ENCODE results near the gene CEP164.
"Not testable (repeated sequence)": the region's sequence is repeated elsewhere in the genome, so short reads cannot be mapped to it uniquely, and the experiment has no call there.

The CEP164 gene

DNA sequence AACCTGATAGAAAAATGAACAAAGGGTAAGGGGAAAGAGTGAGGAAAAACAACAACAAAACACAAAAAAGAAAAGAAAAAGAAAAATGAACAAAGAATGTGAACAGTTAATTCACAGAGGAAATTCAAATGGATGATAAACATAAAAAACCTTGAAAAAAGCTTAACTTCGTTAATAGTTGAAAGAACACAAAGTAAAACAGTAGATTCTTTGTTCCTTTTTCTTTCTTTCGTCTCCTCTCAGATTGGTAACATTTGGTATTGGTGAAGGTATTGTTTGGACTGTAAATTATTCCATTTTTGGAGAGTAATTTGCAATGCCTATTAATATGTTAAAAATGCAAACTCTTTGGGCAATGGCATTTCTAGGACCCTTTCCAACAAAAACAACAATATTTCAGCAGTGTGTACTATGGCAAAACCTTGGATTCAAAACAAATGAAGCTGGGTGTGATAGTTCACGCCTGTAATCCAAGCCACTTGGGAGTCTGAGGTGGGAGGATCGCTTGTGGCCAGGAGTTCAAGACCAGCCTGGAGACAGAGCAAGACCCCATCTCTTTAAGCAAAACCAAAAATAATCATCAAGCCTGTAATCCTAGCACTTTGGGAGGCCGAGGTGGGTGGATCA lies 8.3 kb upstream of the CEP164 start:
- H3K9me3 ChIP-seq (ENCODE audit: control insufficient read depth in 2 of 2, low read length in 2 of 2), result no peaks in the 10 kb centered on the region
- H3K9ac ChIP-seq (ENCODE audit: low read length in 2 of 2), result no peak overlapping the region
- H3K4me1 ChIP-seq (ENCODE audit: control insufficient read depth, insufficient read depth, low read length), result peaks cover 19% of the 10 kb centered on the region
- H3K4me3 ChIP-seq (ENCODE audit: low read length in 2 of 2), result no peak overlapping the region
- no peaks in the 10 kb centered on the region for H3K36me3 ChIP-seq (ENCODE audit: control insufficient read depth in 2 of 2, insufficient read depth in 2 of 2, low read length in 2 of 2)
- no peaks in the 10 kb centered on the region for H3K27me3 ChIP-seq (ENCODE audit: control insufficient read depth in 1 of 2, insufficient read depth in 2 of 2, low read length in 2 of 2)
- H3K27ac ChIP-seq (ENCODE audit: low read length), result no peak overlapping the region

DNA sequence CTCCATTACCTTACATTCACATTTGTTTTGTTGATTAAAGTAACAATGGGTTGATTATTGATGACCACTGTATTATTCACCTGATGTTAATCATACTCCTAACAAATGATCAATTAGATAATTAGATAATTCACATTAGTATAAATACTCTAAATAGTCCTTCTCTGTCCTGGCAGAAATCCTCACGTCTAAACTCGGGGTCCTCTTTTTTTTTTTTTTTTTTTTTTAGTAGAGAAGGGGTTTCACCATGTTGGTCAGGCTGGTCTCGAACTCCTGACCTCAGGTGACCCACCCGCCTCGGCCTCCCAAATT lies 443 bp upstream of the CEP164 start:
- not testable (repeated sequence) for H3K36me3 ChIP-seq (ENCODE audit: control insufficient read depth in 2 of 2, insufficient read depth in 2 of 2, low read length in 2 of 2); H3K27ac ChIP-seq (ENCODE audit: low read length); H3K9me3 ChIP-seq (ENCODE audit: control insufficient read depth in 2 of 2, low read length in 2 of 2); H3K9ac ChIP-seq (ENCODE audit: low read length in 2 of 2); H3K27me3 ChIP-seq (ENCODE audit: control insufficient read depth in 1 of 2, insufficient read depth in 2 of 2, low read length in 2 of 2)
- Histone ChIP-seq H3K4me3 (ENCODE audit: low read length in 2 of 2) (peak overlapping the region in 1 of 2 donors; percentile 88), H3K4me1 (ENCODE audit: control insufficient read depth, insufficient read depth, low read length) (peaks cover 14% of the 10 kb centered on the region)

DNA sequence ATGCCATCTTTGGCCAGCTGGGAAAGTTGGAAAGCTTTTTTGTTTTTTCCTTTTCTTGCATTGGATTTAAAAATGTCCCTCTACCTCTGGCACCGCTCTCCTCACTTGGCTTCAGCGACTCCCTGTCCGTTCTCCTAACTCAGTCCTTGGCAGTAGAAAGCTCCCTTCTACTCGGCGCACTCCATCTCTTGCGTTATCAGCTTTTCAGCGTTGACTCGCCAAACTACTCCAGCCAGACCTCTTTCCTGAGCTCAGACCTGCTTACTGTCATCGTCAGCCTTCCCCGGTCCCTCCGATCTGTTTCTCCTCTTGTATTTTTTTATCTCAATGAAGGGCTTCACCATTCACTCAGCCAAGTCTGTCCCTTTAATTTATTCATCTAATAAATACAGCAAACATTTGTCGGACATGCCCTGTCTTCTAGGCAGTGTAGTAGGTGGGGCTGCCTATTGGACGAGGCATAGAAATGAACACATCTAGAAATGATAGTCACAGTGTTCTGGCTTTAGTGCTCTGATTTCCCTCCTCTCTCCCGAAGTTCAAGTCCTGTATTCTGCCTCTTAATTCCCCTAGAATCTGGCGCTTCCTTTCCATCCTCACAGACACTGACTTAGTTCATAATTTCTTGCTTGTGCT lies 839 bp downstream of the CEP164 start:
- Histone ChIP-seq H3K9ac (ENCODE audit: low read length in 2 of 2) (peak overlapping the region; percentile 80 to 84), H3K4me3 (ENCODE audit: low read length in 2 of 2) (peak overlapping the region; percentile 56 to 88), H3K4me1 (ENCODE audit: control insufficient read depth, insufficient read depth, low read length) (peaks cover 14% of the 10 kb centered on the region), H3K9me3 (ENCODE audit: control insufficient read depth in 2 of 2, low read length in 2 of 2) (no peaks in the 10 kb centered on the region), H3K27ac (ENCODE audit: low read length) (peak overlapping the region; percentile 86), H3K36me3 (ENCODE audit: control insufficient read depth in 2 of 2, insufficient read depth in 2 of 2, low read length in 2 of 2) (no peaks in the 10 kb centered on the region), H3K27me3 (ENCODE audit: control insufficient read depth in 1 of 2, insufficient read depth in 2 of 2, low read length in 2 of 2) (no peaks in the 10 kb centered on the region)

DNA sequence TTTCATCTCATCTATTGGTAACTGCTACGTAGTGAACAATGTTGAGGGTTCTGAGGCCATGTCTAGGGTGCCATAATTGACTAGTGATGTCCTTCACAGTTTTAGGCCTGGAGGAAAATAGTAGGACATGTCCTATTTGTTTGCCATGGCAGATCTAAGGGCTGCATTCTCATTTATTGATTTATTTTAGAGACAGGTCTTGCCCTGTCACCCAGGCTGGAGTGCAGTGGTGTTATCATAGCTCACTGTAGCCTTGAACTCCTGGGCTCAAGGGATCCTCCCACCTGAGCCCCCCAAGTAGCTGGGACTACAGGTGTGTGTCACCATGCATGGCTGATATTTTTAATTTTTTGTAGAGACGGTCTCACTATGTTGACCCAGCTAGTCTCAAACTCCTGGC lies 5.2 kb downstream of the CEP164 start:
- H3K27ac ChIP-seq (ENCODE audit: low read length), result no peak overlapping the region

DNA sequence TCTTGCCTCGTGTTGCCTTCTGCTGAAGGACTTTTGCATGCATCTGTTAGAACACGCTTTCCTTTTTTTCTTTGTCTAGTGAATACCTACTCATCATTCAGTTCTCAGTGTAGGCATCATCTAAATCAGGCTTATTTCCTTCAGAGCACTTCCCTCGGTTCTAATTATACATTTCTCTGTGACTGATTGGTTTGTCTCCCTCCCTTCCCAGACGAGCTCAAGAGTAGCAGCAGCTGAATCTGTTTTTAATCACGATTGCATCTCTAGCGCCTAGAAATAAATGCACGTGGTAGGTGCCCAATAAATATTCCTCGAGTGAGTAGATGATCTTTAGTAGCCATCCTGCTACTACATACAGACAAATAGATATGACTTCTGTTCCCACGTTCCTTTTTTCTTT lies 6.3 kb downstream of the CEP164 start:
- peaks cover 4 to 5% of the 10 kb centered on the region in 2 donors for H3K36me3 ChIP-seq (ENCODE audit: control insufficient read depth in 2 of 2, insufficient read depth in 2 of 2, low read length in 2 of 2)
- H3K9me3 ChIP-seq (ENCODE audit: control insufficient read depth in 2 of 2, low read length in 2 of 2), result no peaks in the 10 kb centered on the region
- H3K4me3 ChIP-seq (ENCODE audit: low read length in 2 of 2), result no peak overlapping the region
- H3K9ac ChIP-seq (ENCODE audit: low read length in 2 of 2), result no peak overlapping the region
- no peak overlapping the region for H3K27ac ChIP-seq (ENCODE audit: low read length)
- peaks cover 7% of the 10 kb centered on the region for H3K4me1 ChIP-seq (ENCODE audit: control insufficient read depth, insufficient read depth, low read length)
- no peaks in the 10 kb centered on the region for H3K27me3 ChIP-seq (ENCODE audit: control insufficient read depth in 1 of 2, insufficient read depth in 2 of 2, low read length in 2 of 2)

More for the DNA sequence above, 5.2 kb downstream of the CEP164 start:
- Histone ChIP-seq H3K36me3 (ENCODE audit: control insufficient read depth in 2 of 2, insufficient read depth in 2 of 2, low read length in 2 of 2) (peaks cover 0 to 3% of the 10 kb centered on the region in 2 donors), H3K27me3 (ENCODE audit: control insufficient read depth in 1 of 2, insufficient read depth in 2 of 2, low read length in 2 of 2) (no peaks in the 10 kb centered on the region), H3K9ac (ENCODE audit: low read length in 2 of 2) (no peak overlapping the region), H3K4me3 (ENCODE audit: low read length in 2 of 2) (no peak overlapping the region), H3K4me1 (ENCODE audit: control insufficient read depth, insufficient read depth, low read length) (peaks cover 14% of the 10 kb centered on the region), H3K9me3 (ENCODE audit: control insufficient read depth in 2 of 2, low read length in 2 of 2) (no peaks in the 10 kb centered on the region)

DNA sequence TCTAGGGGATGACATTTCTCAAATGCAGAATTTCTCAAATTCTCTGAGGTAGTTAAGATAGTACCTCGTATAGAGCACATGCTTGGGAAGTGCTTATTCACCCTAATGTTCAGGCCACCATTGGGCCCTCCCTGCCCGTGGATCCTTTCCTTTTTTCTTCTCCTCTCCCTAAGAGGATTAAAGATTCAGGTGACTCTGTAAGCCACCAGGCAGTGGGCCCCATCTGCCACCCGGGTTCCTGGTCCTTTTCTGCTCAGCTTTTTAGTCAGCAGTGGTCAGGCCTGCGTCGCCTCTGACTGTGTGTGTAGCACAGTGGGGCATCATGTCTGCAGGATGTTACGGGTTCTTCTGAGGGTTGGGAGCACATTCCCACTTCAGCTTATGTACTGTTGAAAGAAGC lies 7.2 kb downstream of the CEP164 start:
- H3K27ac ChIP-seq (ENCODE audit: low read length), result no peak overlapping the region
- no peak overlapping the region for H3K9ac ChIP-seq (ENCODE audit: low read length in 2 of 2)
- H3K9me3 ChIP-seq (ENCODE audit: control insufficient read depth in 2 of 2, low read length in 2 of 2), result no peaks in the 10 kb centered on the region
- H3K4me1 ChIP-seq (ENCODE audit: control insufficient read depth, insufficient read depth, low read length), result no peaks in the 10 kb centered on the region
- H3K4me3 ChIP-seq (ENCODE audit: low read length in 2 of 2), result no peak overlapping the region
- peaks cover 5 to 6% of the 10 kb centered on the region in 2 donors for H3K36me3 ChIP-seq (ENCODE audit: control insufficient read depth in 2 of 2, insufficient read depth in 2 of 2, low read length in 2 of 2)
- no peaks in the 10 kb centered on the region for H3K27me3 ChIP-seq (ENCODE audit: control insufficient read depth in 1 of 2, insufficient read depth in 2 of 2, low read length in 2 of 2)

DNA sequence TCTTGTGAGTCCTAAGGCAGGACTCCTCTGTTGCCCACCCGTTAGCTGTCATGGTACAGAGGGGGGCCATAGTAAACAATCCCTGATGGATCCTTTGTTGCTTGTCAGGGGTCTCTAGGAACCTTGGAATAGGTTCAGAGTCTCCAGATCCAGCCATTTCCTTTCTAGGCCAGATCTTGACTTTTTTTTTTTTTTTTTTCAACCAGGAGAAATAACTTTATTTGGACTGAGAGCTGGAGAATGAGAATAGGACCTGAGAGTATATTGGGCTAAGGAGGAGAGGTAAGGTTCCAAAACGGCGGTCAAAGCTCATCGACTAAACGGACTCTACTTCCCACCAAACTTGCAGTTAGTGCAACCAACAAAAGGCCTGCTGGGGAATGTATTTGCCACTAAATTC lies 7.7 kb downstream of the CEP164 start:
- no peak overlapping the region for H3K27ac ChIP-seq (ENCODE audit: low read length)
- no peak overlapping the region for H3K4me3 ChIP-seq (ENCODE audit: low read length in 2 of 2)
- H3K27me3 ChIP-seq (ENCODE audit: control insufficient read depth in 1 of 2, insufficient read depth in 2 of 2, low read length in 2 of 2), result no peaks in the 10 kb centered on the region
- no peaks in the 10 kb centered on the region for H3K9me3 ChIP-seq (ENCODE audit: control insufficient read depth in 2 of 2, low read length in 2 of 2)
- peaks cover 7 to 9% of the 10 kb centered on the region in 2 donors for H3K36me3 ChIP-seq (ENCODE audit: control insufficient read depth in 2 of 2, insufficient read depth in 2 of 2, low read length in 2 of 2)
- no peak overlapping the region for H3K9ac ChIP-seq (ENCODE audit: low read length in 2 of 2)
- no peaks in the 10 kb centered on the region for H3K4me1 ChIP-seq (ENCODE audit: control insufficient read depth, insufficient read depth, low read length)

DNA sequence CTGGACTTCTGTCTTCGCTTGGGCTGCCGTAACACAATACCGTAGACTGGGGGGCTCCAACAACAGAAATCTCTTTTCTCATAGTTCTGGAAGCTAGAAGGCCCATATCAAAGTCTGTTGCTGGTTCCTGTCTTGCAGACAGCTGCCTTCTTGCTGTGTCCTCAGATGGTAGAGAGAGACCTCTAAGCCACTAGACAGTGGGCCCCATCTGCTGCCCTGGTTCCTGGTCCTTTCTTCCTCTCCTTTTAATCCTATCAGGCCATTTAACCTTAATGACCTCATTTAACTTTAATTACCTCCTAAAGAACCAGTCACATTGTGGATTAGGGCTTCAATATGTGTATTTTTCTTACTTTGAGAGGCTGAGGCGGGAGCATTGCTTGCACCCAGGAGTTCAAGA lies 9.4 kb downstream of the CEP164 start:
- Histone ChIP-seq H3K4me3 (ENCODE audit: low read length in 2 of 2) (no peak overlapping the region), H3K9me3 (ENCODE audit: control insufficient read depth in 2 of 2, low read length in 2 of 2) (no peaks in the 10 kb centered on the region), H3K36me3 (ENCODE audit: control insufficient read depth in 2 of 2, insufficient read depth in 2 of 2, low read length in 2 of 2) (peaks cover 12% of the 10 kb centered on the region in 2 donors), H3K27ac (ENCODE audit: low read length) (no peak overlapping the region), H3K9ac (ENCODE audit: low read length in 2 of 2) (no peak overlapping the region), H3K4me1 (ENCODE audit: control insufficient read depth, insufficient read depth, low read length) (no peaks in the 10 kb centered on the region), H3K27me3 (ENCODE audit: control insufficient read depth in 1 of 2, insufficient read depth in 2 of 2, low read length in 2 of 2) (no peaks in the 10 kb centered on the region)

DNA sequence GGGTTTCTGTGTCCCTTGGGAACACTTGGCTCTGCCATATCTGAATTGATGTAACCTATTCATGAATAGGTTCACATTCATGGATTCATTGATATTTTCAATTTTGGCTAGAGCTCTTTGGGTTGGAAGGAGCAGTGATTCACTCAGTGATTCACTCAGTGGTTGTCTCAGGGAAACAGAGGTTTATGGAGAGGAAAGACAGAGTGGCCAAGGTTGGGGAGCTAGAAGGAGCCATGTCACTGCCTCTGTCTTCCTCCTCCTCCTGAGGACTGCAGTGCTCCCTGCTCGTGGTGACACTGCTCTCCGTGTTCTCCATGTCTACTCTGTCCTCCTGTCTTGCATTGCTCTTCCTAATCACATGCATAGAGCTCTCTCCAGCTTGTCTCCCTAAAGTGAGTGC lies 17.4 kb downstream of the CEP164 start:
- no peaks in the 10 kb centered on the region for H3K4me1 ChIP-seq (ENCODE audit: control insufficient read depth, insufficient read depth, low read length)
- no peak overlapping the region for H3K9ac ChIP-seq (ENCODE audit: low read length in 2 of 2)
- H3K4me3 ChIP-seq (ENCODE audit: low read length in 2 of 2), result no peak overlapping the region
- H3K9me3 ChIP-seq (ENCODE audit: control insufficient read depth in 2 of 2, low read length in 2 of 2), result no peaks in the 10 kb centered on the region
- H3K36me3 ChIP-seq (ENCODE audit: control insufficient read depth in 2 of 2, insufficient read depth in 2 of 2, low read length in 2 of 2), result peaks cover 26 to 28% of the 10 kb centered on the region in 2 donors
- no peak overlapping the region for H3K27ac ChIP-seq (ENCODE audit: low read length)
- no peaks in the 10 kb centered on the region for H3K27me3 ChIP-seq (ENCODE audit: control insufficient read depth in 1 of 2, insufficient read depth in 2 of 2, low read length in 2 of 2)

DNA sequence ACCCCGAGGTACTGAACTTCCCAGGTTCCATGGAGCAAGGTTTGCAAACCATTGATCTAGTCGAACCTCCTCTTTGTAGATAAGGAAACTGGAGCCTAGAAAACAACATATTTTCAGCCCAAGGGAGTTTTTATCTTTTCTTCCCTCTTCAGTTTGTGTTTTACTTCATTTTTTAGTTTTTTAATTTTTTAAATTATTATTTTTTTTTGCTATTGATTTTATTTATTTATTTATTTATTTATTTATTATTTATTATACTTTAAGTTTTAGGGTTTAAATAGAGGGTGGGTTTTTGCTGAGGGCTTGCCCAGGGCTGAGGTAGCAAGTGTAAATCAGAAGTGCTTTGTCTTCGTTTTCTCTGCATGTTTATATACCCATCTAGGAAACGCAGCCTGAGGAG lies 26.9 kb downstream of the CEP164 start:
- Histone ChIP-seq H3K9me3 (ENCODE audit: control insufficient read depth in 2 of 2, low read length in 2 of 2) (no peaks in the 10 kb centered on the region), H3K27ac (ENCODE audit: low read length) (no peak overlapping the region), H3K27me3 (ENCODE audit: control insufficient read depth in 1 of 2, insufficient read depth in 2 of 2, low read length in 2 of 2) (no peaks in the 10 kb centered on the region), H3K4me3 (ENCODE audit: low read length in 2 of 2) (no peak overlapping the region), H3K36me3 (ENCODE audit: control insufficient read depth in 2 of 2, insufficient read depth in 2 of 2, low read length in 2 of 2) (peaks cover 35 to 37% of the 10 kb centered on the region in 2 donors), H3K4me1 (ENCODE audit: control insufficient read depth, insufficient read depth, low read length) (no peaks in the 10 kb centered on the region), H3K9ac (ENCODE audit: low read length in 2 of 2) (no peak overlapping the region)

DNA sequence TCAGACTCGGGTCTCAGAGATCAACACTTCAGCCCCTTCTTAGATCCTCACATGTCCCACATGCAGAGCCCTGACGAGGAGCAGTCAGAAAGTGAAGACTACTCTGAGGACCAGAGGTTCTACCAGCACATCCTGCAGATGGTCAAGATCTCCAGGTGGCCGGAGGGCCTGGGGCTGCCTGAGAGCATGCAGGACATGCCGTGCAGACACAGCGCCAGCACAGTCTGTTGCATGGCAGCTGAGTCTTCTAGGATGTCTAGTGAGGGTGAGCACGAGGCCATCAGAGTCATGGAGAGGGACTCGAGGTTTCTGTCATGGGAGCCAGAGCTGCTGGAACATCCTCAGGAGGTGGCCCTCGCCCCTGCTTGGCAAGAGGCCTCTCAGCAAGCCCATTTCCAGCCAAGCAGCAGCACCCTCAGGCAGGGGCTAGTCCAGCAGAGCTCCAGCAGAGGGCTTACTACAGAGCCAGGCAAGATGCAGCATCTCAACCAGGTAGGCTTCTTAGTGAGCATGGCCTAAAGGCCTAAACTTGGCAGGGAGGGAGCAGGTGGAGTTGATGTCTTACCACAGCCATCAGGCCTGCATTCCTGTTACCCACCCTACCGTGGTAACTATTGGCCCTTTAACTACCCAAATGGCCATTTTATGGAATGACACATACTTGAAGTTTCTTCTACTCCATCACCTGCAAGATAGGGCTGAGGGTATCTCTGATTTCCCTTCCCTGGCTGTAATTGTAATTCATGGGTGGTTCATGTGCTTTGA lies 28.7 kb downstream of the CEP164 start:
- Histone ChIP-seq H3K4me1 (ENCODE audit: control insufficient read depth, insufficient read depth, low read length) (no peaks in the 10 kb centered on the region), H3K4me3 (ENCODE audit: low read length in 2 of 2) (no peak overlapping the region), H3K27me3 (ENCODE audit: control insufficient read depth in 1 of 2, insufficient read depth in 2 of 2, low read length in 2 of 2) (no peaks in the 10 kb centered on the region), H3K9ac (ENCODE audit: low read length in 2 of 2) (no peak overlapping the region), H3K27ac (ENCODE audit: low read length) (no peak overlapping the region), H3K9me3 (ENCODE audit: control insufficient read depth in 2 of 2, low read length in 2 of 2) (no peaks in the 10 kb centered on the region), H3K36me3 (ENCODE audit: control insufficient read depth in 2 of 2, insufficient read depth in 2 of 2, low read length in 2 of 2) (peaks cover 35 to 43% of the 10 kb centered on the region in 2 donors)
